Measurements from ENCODE around the gene GFRA4. TPM values are rescaled to one million over a fixed set of nuclear protein-coding genes. Genes with fewer than 3 reads are reported as not detected.
A peak's percentile ranks its signal among the peaks of the same experiment; 100 is the strongest.

GFRA4 gene
- total RNA-seq, 6 experiments from 2014 or later = not detected

- Mint-ChIP-seq H3K27me3 (ENCODE audit: insufficient read depth) (no peaks in the 10 kb centered on the region; the same call in none of the 2 replicates), H3K4me3 (no peak overlapping the region), H3K4me1 (ENCODE audit: low read depth) (peaks cover 13% of the 10 kb centered on the region), H3K36me3 (ENCODE audit: low read depth) (no peaks in the 10 kb centered on the region), H3K9me3 (no peaks in the 10 kb centered on the region), H3K27ac (no peak overlapping the region)
- TF ChIP-seq CTCF (IDR thresholded peaks at IDR 0.05) = no peak
- no peak for DNase-seq
Observed at GRCh38 chr20:3691897-3692296, 28.7 kb upstream of the GFRA4 start.

GRCh38 chr20:3691306-3691705 is 28.1 kb upstream of the GFRA4 start:
- no peaks in the 10 kb centered on the region for H3K36me3 Mint-ChIP-seq (ENCODE audit: low read depth)
- H3K27ac Mint-ChIP-seq = no peak overlapping the region
- H3K4me3 Mint-ChIP-seq = no peak overlapping the region
- no peaks in the 10 kb centered on the region; the same call in none of the 2 replicates for H3K27me3 Mint-ChIP-seq (ENCODE audit: insufficient read depth)
- no peak for DNase-seq
- no peak for TF ChIP-seq CTCF (IDR thresholded peaks at IDR 0.05)
- peaks cover 19% of the 10 kb centered on the region for H3K4me1 Mint-ChIP-seq (ENCODE audit: low read depth)
- no peaks in the 10 kb centered on the region for H3K9me3 Mint-ChIP-seq

GRCh38 chr20:3690413-3690812 is 27.2 kb upstream of the GFRA4 start:
- no peak for DNase-seq
- Mint-ChIP-seq H3K4me3 (no peak overlapping the region), H3K27ac (no peak overlapping the region), H3K4me1 (ENCODE audit: low read depth) (peaks cover 28% of the 10 kb centered on the region), H3K27me3 (ENCODE audit: insufficient read depth) (no peaks in the 10 kb centered on the region; the same call in none of the 2 replicates), H3K9me3 (no peaks in the 10 kb centered on the region), H3K36me3 (ENCODE audit: low read depth) (no peaks in the 10 kb centered on the region)
- no peak for TF ChIP-seq CTCF (IDR thresholded peaks at IDR 0.05)

GRCh38 chr20:3689978-3690377 is 26.8 kb upstream of the GFRA4 start:
- no peaks in the 10 kb centered on the region for H3K9me3 Mint-ChIP-seq
- H3K27me3 Mint-ChIP-seq (ENCODE audit: insufficient read depth) = no peaks in the 10 kb centered on the region; the same call in none of the 2 replicates

GRCh38 chr20:3687655-3688054 is 24.5 kb upstream of the GFRA4 start:
- Mint-ChIP-seq H3K4me3 (peak overlapping the region; percentile 78), H3K36me3 (ENCODE audit: low read depth) (no peaks in the 10 kb centered on the region), H3K27ac (peak overlapping the region; percentile 96), H3K9me3 (no peaks in the 10 kb centered on the region), H3K27me3 (ENCODE audit: insufficient read depth) (no peaks in the 10 kb centered on the region; the same call in none of the 2 replicates), H3K4me1 (ENCODE audit: low read depth) (peaks cover 39% of the 10 kb centered on the region)
- no peak for TF ChIP-seq CTCF (IDR thresholded peaks at IDR 0.05)
- peak; percentile 72 for DNase-seq

More at GRCh38 chr20:3689978-3690377, 26.8 kb upstream of the GFRA4 start:
- H3K4me3 Mint-ChIP-seq = no peak overlapping the region
- no peak for DNase-seq
- H3K4me1 Mint-ChIP-seq (ENCODE audit: low read depth) = peaks cover 32% of the 10 kb centered on the region
- no peak for TF ChIP-seq CTCF (IDR thresholded peaks at IDR 0.05)
- no peaks in the 10 kb centered on the region for H3K36me3 Mint-ChIP-seq (ENCODE audit: low read depth)
- H3K27ac Mint-ChIP-seq = no peak overlapping the region
